HG03460 (cell line): Measurements from ENCODE around the gene HDDC3.

ENCODE experiments used
- ATAC-seq: cut with Tn5 transposase; IDR thresholded peaks from one replicate; pipeline ENCODE4 v1.9.1; 2021; ENCODE audit not compliant: unreplicated experiment

The HDDC3 gene

DNA sequence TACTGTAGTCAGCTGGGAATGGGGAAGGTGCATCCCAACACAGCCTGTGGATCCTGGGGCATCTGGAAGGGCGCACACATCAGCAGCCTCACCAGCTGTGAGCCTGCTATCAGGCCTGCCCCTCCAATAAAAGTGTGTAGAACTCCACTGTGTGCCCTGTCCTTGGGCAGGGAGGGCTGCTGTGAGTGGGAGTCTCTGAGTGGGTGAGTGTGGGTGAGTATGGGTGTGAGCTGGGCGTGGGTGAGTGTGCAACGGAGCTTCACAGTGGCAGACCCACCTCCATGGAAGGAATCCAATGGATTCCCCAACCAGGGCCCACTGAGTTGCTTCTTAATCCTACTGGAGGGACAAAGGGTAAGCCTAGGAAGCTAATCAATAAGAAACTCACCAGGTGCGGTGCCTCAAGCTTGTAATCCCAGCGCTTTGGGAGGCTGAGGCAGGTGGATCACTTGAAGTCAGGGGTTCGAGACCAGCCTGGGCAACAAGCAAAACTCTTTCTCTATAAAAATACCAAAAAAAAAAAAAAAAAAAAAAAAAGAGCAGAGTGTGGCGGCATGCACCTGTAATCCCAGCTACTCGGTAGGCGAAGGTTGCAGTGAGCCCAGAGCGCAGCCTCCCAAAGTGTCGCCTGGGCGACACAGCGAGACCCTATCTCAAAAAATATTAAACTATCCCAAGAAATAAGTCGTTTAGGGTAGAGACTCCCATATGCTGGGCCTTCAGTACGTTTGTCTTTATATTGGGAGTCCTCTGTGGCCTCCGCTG lies 21.8 kb upstream of the HDDC3 start:
- no peak for ATAC-seq

DNA sequence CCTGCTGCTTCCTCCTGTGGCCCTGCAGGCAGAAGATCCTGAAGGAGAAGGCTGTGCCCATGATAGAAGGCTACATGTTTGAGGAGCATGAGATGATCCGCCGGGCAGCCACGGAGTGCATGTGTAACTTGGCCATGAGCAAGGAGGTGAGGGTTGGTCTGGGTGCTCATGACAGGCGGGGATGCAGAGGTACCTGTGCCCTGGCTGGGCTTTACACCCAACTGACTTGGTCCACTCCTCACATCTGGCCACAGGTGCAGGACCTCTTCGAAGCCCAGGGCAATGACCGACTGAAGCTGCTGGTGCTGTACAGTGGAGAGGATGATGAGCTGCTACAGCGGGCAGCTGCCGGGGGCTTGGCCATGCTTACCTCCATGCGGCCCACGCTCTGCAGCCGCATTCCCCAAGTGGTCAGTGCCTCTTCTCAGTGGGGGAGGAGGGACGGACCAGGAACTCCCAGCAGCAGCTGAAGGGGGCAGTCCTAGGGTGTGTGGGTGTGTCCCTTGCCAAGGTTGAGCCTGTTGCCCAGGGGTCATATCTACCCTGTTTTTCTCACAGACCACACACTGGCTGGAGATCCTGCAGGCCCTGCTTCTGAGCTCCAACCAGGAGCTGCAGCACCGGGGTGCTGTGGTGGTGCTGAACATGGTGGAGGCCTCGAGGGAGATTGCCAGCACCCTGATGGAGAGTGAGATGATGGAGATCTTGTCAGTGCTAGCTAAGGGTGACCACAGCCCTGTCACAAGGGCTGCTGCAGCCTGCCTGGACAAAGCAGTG lies 20.7 kb upstream of the HDDC3 start:
- ATAC-seq = no peak

DNA sequence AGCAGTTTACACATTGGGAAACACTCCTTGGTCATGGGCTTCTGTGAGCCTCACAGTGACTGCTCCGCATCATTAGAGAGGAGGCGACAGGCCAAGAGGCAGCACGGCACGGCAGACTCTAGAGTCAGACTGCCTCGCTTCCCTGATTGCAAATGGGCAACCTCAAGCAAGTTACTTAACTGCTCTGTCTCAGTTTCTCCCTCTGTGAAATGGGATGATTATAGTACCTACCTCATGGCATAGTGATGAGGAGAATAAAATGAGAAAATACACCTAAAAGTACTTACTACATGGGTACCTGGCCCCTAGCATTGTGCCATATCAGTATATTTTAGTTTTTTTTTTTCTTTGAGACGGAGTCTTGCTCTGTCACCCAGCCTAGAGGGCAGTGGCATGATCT lies 18.3 kb upstream of the HDDC3 start:
- no peak for ATAC-seq

DNA sequence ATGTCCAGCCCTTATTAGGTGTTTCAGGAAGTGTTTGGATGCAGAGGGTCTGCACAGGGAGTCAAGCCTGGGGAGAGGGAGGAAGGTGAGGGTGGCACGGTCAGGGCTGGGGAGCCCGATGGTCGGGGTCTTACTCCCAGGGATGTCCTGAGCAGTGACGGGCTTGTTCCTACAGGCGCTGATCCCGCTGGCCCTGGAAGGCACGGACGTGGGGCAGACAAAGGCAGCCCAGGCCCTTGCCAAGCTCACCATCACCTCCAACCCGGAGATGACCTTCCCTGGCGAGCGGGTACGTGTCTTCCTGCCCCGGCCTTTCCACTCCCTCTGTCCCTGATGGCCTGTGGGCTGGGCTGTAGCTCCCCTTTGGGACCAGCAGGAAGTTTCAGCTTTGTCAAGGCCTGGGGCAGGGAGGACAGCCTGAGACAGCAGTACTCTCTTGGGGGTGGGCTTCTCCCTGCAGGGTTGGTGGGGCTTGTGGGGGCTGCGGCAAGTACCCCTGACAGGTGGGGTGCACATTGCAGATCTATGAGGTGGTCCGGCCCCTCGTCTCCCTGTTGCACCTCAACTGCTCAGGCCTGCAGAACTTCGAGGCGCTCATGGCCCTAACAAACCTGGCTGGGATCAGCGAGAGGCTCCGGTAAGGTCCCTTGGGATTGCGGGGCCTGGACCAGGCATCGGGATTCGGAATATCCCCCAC lies 17.8 kb upstream of the HDDC3 start:
- ATAC-seq = no peak

DNA sequence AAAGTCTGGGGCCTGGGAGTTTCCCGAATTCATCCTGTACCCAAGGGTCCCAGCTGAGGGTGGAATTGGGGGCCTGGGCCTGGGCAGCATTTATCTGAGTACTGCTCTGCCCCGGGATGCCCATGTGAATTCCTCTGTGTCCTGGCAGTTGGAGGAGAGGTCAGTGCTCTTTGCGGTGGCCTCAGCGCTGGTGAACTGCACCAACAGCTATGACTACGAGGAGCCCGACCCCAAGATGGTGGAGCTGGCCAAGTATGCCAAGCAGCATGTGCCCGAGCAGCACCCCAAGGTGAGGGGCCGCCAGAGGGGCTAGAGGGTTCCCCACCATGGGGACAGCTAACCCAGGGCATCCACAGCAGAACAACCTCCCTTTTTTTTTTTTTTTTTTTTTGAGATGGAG lies 16.2 kb upstream of the HDDC3 start:
- no peak for ATAC-seq

DNA sequence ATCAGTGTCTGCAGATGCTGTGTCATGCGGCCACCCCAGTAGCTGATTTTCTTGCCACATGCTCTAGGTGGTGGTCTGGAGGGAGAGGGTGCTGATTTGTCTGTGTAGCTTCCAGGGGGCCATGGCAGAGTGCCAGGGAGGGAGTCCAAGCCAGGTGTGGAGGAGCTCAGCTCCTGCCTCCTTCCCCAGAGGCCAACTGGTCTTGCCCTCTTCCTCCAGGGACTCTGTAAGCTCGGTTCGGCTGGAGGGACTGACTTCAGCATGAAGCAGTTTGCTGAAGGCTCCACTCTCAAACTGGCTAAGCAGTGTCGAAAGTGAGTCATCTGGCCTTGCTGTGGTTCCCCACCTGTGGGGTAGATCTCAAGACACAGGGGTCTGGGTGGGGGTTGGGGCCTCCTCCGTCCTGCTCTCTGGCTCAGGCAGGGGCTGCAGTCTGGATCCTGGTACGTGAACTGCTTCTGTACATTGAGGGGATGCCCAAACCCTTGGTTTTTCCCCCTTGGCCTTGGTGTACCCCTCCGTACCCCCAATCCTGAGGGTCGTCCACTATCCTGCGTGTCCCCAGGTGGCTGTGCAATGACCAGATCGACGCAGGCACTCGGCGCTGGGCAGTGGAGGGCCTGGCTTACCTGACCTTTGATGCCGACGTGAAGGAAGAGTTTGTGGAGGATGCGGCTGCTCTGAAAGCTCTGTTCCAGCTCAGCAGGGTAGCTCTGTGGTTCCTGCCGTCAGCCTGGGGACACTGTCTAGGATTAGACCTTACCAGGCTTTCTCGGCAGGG lies 15.4 kb upstream of the HDDC3 start:
- ATAC-seq = no peak

DNA sequence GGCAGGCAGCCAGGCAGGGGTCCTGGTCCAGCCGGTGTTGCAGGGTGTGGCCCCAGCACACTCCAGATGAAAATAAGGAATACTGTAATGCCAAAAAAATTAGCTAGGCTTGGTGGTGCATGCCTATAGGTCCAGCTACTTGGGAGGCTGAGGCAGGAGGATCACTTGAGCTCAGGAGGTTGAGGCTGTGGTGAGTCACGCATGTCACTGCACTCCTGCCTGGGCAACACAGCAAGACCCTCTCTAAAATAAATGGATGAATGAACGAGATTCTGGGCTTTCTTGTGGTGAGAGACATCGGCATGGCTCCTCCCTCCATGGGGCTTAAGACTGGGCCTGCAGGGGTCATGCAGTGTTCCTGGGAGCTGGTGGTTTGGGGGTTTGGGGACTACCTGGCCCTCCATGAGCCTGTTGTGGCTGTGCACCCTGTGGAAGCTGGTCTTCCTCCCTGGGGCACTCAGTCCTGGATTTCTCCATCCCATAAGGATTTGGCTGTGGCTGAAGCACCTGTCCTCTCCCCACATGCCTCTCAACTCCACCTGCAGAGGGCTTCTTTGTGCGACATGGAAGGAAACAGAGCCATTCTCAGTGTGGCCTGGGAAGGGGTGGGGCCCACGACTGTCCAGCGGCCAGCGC lies 14.7 kb upstream of the HDDC3 start:
- no peak for ATAC-seq

DNA sequence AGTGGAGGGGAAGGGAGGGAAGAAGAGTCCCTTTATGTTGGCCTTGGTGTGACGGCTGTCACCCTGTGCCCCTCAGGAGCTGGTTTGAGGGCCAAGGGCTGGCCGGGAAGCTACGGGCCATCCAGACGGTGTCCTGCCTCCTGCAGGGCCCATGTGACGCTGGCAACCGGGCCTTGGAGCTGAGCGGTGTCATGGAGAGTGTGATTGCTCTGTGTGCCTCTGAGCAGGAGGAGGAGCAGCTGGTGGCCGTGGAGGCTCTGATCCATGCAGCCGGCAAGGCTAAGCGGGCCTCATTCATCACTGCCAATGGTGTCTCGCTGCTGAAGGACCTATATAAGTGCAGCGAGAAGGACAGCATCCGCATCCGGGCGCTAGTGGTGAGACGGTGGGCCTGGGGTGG lies 14.2 kb upstream of the HDDC3 start:
- no peak for ATAC-seq

DNA sequence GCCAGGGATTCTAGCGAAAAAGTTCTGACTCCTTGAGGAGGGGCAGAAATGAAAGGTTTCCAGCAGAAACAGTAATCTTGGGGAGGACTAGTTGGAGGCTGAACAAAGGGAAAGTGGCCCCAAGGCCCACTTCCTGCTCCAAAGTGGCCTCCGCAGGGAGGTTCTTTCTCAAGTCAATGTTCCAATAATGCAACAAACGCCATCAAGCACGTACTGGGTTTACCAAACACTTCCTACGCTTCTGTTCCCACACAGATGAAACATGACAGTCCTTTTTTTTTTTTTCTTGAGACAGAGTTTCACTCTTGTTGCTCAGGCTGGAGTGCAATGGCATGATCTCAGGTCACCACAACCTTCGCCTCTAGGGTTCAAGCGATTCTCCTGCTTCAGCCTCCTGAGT lies 12.7 kb upstream of the HDDC3 start:
- no peak for ATAC-seq

DNA sequence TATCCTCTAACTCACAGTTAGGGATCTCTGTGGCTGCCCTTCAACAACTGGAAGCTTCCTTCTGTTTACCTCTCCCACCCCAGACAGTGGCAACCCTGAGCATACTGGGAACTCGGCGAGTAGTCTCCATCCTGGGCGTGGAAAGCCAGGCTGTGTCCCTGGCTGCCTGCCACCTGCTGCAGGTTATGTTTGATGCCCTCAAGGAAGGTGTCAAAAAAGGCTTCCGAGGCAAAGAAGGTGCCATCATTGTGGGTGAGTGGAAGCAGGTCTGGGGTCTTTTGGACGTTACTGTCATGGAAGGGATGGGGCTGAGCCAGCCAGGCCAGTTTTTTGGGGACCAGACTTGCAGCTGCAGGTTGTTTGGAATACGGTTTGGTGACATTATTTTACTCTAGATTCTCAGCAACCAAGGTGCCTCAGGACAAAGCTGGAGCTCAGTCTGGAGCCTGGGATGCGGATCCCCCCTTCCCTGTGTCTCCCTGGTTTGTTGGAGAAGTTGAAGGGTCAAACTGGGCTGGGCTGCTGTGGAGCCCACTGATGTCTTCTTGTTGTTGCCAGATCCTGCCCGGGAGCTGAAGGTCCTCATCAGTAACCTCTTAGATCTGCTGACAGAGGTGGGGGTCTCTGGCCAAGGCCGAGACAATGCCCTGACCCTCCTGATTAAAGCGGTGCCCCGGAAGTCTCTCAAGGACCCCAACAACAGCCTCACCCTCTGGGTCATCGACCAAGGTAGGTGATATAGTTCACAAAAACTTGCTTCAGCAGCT lies 10.2 kb upstream of the HDDC3 start:
- ATAC-seq = no peak

DNA sequence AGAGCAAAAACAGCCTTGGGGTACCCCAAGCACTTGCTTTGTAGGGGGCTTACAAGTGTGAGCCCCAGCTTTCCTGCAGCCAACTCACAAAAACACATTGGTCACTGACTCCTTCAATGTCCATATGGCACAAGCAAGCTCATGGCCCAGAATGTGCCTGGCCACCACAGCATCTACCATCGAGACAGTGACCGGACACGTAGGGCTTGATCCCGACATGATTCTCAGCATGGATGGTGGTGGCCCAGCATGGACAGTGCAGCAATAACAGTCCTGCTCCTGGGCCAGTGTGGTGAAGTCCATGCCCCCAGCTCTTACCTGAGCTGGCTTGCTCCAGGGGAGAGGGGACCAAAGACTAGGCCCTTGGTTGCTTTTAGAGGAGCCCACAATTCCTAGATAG lies 8.7 kb upstream of the HDDC3 start:
- no peak for ATAC-seq

DNA sequence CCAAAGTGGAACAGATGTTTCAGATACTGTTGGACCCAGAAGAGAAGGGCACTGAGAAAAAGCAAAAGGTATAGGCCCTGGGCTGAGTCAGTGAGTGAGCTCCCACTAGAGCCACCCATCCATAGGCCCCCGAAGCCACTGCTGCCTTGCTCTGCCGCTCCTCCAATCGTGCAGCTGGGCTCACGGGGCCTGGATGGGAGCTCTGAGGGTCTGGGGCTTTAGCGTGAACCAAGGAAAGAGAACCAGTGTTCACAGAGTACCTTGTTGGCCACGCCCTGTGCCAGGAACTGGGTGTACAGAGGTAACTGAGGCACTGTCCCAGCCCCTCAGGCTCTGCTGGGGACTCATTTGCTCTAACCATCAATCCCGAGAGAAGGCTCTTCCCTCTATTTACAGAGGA lies 7.4 kb upstream of the HDDC3 start:
- ATAC-seq = no peak

DNA sequence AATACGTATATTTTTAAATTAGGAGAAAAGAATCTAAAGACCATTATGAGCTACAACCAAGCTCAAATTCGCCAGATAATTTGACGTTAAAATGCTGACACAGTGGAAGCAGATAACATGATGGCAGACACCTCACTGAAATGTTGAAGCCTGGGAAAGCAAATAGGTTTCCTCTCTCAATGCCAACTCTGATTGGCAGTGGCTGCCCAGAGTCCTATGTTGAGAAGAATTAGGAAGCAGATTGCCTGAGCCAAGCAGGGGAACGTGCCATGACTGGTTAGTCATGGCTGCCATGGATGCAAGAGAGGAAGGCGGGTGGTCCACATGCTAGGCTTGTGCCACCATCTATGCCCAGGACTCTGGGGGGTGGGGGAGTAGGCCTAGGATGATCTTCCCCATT lies 5.9 kb upstream of the HDDC3 start:
- no peak for ATAC-seq

DNA sequence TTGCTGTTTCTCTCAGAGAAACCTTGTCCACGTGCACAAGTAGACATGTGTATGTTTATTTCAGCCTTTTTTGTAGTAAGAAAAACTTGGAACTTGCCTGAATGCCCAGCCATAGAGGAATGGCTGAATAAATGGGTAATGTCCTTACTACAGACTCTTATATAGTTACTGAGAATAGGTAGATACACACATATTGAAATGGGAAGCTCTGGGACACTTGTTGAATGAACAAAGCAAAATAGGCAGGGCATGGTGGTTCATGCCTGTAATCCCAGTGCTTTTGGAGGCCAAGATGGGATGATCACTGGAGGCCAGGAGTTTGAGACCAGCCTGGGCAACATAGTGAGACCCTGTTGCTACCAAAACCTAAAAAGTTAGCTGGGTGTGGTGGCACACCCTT lies 4.5 kb upstream of the HDDC3 start:
- no peak for ATAC-seq

DNA sequence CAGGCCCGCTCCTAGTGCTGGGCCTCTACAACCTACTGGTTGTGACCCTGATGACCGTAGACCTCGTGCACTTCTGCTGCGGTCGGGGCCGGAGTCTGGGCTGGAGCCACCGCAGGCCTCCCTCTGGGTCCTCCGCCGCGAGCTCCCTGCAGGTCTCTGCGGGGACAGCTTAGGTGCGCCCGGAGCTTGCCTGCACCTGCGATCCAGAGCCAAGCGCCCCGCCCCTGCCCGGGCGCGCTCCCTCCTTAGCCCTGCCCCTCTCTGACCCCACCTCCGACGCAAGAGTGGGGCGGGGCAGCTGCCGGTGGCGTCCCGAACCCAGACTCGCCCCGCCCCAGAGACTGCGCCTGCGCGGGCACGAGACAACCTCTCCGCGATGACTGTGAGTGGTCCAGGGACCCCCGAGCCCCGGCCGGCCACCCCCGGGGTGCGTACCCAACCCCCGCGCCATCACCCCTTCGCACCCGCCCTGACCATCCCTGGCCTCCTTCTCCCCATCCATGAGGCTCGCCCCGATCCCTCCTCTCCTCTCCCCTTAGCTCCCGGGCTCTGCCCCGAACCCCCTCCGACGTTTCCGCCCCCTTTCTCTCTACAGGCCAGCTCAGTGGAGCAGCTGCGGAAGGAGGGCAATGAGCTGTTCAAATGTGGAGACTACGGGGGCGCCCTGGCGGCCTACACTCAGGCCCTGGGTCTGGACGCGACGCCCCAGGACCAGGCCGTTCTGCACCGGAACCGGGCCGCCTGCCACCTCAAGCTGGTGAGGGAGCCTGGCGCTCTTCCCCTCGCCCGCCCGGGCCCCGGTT lies 2.8 kb upstream of the HDDC3 start, which contains the start of gene UNC45A:
Gene UNC45A, plus strand, starts transcription at position 337 of the 803 bp plus-strand sequence. Its CDS starts 40 bp downstream, at position 377.
- ATAC-seq = peak; percentile 53

DNA sequence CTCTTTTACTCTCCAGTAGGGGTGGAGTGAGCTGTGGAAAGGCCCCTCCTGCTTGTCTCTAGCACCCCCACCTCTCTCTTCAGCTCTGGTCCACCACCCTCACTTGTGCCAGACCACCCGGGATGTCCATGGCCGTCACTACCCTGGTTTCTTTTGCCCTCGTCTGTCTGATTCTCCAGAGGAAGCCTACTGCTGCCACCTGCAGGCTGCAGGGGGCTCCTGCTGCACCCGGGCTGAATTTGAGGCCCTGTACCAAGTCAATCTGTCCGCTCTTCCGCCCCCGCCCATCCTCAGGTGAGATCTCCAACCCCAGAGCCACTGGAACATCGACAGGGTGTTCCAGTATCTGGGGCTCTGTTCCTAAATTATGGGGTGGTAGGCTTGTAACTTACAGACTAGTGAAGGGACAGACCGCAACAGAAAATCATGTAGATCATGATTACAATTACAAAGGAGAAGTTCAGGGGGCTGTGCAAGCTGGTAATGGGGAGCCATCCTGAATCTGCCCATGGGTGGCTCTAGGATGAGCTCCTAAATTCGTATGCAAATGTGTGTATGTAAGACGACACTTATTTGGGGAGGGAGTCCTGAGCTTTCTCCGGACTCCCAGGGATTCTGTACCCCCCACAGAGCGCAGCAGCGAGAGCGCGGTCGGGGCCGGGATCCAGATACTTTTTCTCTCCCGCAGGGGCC lies 2.1 kb upstream of the HDDC3 start:
- peak; percentile 36 for ATAC-seq

DNA sequence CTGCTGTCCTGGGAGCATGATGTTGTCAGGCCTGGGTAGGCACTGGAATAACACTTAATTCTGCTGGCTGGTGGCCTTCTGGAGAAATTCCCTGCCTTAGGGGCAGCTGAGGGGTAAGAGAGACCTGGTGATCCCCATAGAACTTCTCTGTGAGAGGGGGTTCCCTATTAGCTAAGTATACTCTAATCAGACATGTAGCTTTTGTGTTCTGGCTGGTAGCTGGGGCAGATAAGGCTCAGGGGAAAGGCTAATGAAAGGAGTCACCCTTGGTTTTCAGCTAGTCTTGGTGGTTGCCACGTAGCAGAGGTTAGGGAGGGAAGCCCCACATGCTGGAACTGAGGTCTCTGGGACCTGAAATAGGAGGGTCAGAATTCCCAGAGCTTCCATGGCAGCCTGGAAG lies 952 bp upstream of the HDDC3 start:
- no peak for ATAC-seq

DNA sequence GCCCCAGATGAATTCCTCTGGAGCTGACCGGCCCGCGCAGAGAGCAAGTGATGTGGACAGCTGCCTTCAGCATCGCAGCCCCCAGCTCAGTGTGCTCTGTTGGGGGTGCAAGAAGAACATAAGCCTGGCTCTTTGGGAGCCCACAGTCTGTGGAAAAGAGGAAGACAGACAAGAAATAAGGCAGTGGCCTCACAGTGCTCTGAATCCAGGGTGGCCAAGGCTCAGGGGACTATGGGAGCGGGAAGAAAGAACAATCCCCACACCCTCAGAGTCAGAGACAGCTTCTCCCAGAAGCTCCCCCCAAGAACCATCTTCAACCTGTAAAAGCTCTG lies 277 bp upstream of the HDDC3 start:
- ATAC-seq = no peak

DNA sequence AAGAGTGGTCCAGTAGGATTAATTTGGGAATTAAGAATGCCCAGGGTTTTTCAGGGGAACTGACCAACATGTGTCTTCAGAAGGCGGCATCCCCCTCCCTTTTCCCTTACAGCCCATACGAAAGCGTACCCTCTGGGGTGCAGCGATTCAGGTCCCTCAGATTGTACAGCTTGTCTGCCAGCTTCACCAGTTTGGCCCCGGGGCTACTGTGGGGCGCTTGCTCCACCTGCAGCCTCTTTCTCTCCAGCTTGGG lies 848 bp downstream of the HDDC3 start:
- no peak for ATAC-seq
